H9 (cell line): ENCODE data around the gene HES1. TPM values are rescaled to one million over a fixed set of nuclear protein-coding genes. Genes with fewer than 3 reads are reported as not detected.

Experiments
- DNase-seq: peaks from one replicate; pipeline ENCODE4 v3.0.0-alpha.2; 2017
- H2AFZ ChIP-seq: one replicate; pipeline ENCODE4 v1.6.1; 2013; ENCODE audit warnings: mild to moderate bottlenecking, low read length, control low read depth, moderate library complexity
- H2AK5ac ChIP-seq: 2 replicates; pipeline ENCODE4 v1.6.1; 2013; ENCODE audit warnings: low read length, control low read depth, mixed read lengths; ENCODE audit not compliant: insufficient read length
- H2BK120ac ChIP-seq: one replicate; pipeline ENCODE4 v1.6.1; 2013; ENCODE audit warnings: low read depth, mild to moderate bottlenecking, low read length, control low read depth, inconsistent platforms; ENCODE audit not compliant: poor library complexity, severe bottlenecking
- H2BK12ac ChIP-seq: 2 replicates; pipeline ENCODE4 v1.6.1; 2013; ENCODE audit warnings: low read length, control low read depth, mixed read lengths, low read depth; ENCODE audit not compliant: insufficient read length
- H2BK15ac ChIP-seq: 2 replicates; pipeline ENCODE4 v1.6.1; 2013; ENCODE audit warnings: low read depth, low read length, control low read depth
- H2BK20ac ChIP-seq: one replicate; pipeline ENCODE4 v1.6.1; 2013; ENCODE audit warnings: low read depth, mild to moderate bottlenecking, low read length, control low read depth, inconsistent platforms; ENCODE audit not compliant: poor library complexity, severe bottlenecking
- H2BK5ac ChIP-seq: 2 replicates; pipeline ENCODE4 v1.6.1; 2013; ENCODE audit warnings: low read length, control low read depth, mixed read lengths; ENCODE audit not compliant: insufficient read length
- H3K14ac ChIP-seq: 2 replicates; pipeline ENCODE4 v1.6.1; 2013; ENCODE audit warnings: low read length, control low read depth; ENCODE audit not compliant: insufficient read depth
- H3K18ac ChIP-seq: 2 replicates; pipeline ENCODE4 v1.6.1; 2013; ENCODE audit warnings: low read depth, mild to moderate bottlenecking, mixed read lengths, low read length, control low read depth; ENCODE audit not compliant: insufficient read length
- H3K23ac ChIP-seq: 2 replicates; pipeline ENCODE4 v1.6.1; 2013; ENCODE audit warnings: low read length, control low read depth, mixed read lengths, low read depth; ENCODE audit not compliant: insufficient read length
- H3K23me2 ChIP-seq: 2 replicates; pipeline ENCODE4 v1.6.1; 2013; ENCODE audit warnings: low read depth, mild to moderate bottlenecking, mixed read lengths, low read length, control low read depth; ENCODE audit not compliant: insufficient read length, poor library complexity, severe bottlenecking
- H3K27ac ChIP-seq: 2 replicates; pipeline ENCODE4 v1.5.1; 2013; ENCODE audit warnings: low read length, control low read depth, mixed read lengths, low read depth; ENCODE audit not compliant: insufficient read length
- H3K27me3 ChIP-seq: 2 replicates; pipeline ENCODE4 v1.6.1; 2013; ENCODE audit warnings: low read length, control low read depth, inconsistent platforms; ENCODE audit not compliant: insufficient read depth
- H3K4ac ChIP-seq: 2 replicates; pipeline ENCODE4 v1.6.1; 2013; ENCODE audit warnings: low read depth, mild to moderate bottlenecking, control low read depth, inconsistent platforms, low read length, moderate library complexity
- H3K4me1 ChIP-seq: 2 replicates; pipeline ENCODE4 v1.6.1; 2013; ENCODE audit warnings: low read length, control low read depth, inconsistent platforms; ENCODE audit not compliant: insufficient read depth
- H3K4me2 ChIP-seq: 2 replicates; pipeline ENCODE4 v1.6.1; 2013; ENCODE audit warnings: low read length, control low read depth, mixed read lengths; ENCODE audit not compliant: insufficient read length, insufficient read depth
- H3K56ac ChIP-seq: 2 replicates; pipeline ENCODE4 v1.6.1; 2013; ENCODE audit warnings: low read depth, mild to moderate bottlenecking, mixed read lengths, low read length, control low read depth; ENCODE audit not compliant: insufficient read length
- H3K79me1 ChIP-seq: 2 replicates; pipeline ENCODE4 v1.6.1; 2013; ENCODE audit warnings: low read depth, mild to moderate bottlenecking, moderate library complexity, low read length, control low read depth, inconsistent platforms; ENCODE audit not compliant: insufficient read depth, poor library complexity, severe bottlenecking
- H3K79me2 ChIP-seq: 2 replicates; pipeline ENCODE4 v1.6.1; 2013; ENCODE audit warnings: low read length, control low read depth, inconsistent platforms; ENCODE audit not compliant: insufficient read depth
- H3K9ac ChIP-seq: 2 replicates; pipeline ENCODE4 v1.6.1; 2013; ENCODE audit warnings: low read length, control low read depth, mixed read lengths; ENCODE audit not compliant: insufficient read length; ENCODE audit errors: extremely low read depth
- H3K9me3 ChIP-seq: one replicate; pipeline ENCODE4 v1.6.1; 2013; ENCODE audit warnings: low read depth, low read length, inconsistent platforms; ENCODE audit not compliant: control insufficient read depth
- H3T11ph ChIP-seq: one replicate; pipeline ENCODE4 v1.6.1; 2013; ENCODE audit warnings: mild to moderate bottlenecking, low read length, control low read depth, inconsistent platforms
- H4K20me1 ChIP-seq: one replicate; pipeline ENCODE4 v1.6.1; 2013; ENCODE audit not compliant: control insufficient read depth, insufficient read length, insufficient read depth
- H4K5ac ChIP-seq: 2 replicates; pipeline ENCODE4 v1.6.1; 2013; ENCODE audit warnings: low read depth, mild to moderate bottlenecking, mixed read lengths, low read length, control low read depth; ENCODE audit not compliant: insufficient read length
- H4K8ac ChIP-seq: replicated peaks from 2 replicates; pipeline ENCODE4 v1.6.1; 2013; ENCODE audit warnings: low read length, control low read depth, mixed read lengths, low read depth; ENCODE audit not compliant: insufficient read length
- H4K91ac ChIP-seq: 2 replicates; pipeline ENCODE4 v1.6.1; 2013; ENCODE audit warnings: low read depth, mild to moderate bottlenecking, moderate library complexity, mixed read lengths, low read length, control low read depth; ENCODE audit not compliant: insufficient read length
- H3K27ac Mint-ChIP-seq, 3 experiments: 2 replicates in 2 of 3; 3 replicates in 1 of 3; pipeline ENCODE4 v1.8.0; 2020 to 2021; ENCODE audit warnings: mixed read lengths in 3 of 3, mild to moderate bottlenecking in 1 of 3, moderate library complexity in 1 of 3
- H3K27me3 Mint-ChIP-seq: 2 replicates; pipeline ENCODE4 v1.8.0; 2021; ENCODE audit warnings: low read depth, mild to moderate bottlenecking, moderate library complexity, mixed read lengths
- H3K36me3 Mint-ChIP-seq, 3 experiments: 2 replicates in 2 of 3; 3 replicates in 1 of 3; pipeline ENCODE4 v1.8.0; 2020 to 2021; ENCODE audit warnings: low read depth in 3 of 3, mixed read lengths in 3 of 3; ENCODE audit not compliant: insufficient read depth in 1 of 3
- H3K4me1 Mint-ChIP-seq, 2 experiments: 2 replicates each; pipeline ENCODE4 v1.8.0; 2020; ENCODE audit warnings: mixed read lengths in 2 of 2
- H3K4me3 Mint-ChIP-seq, 2 experiments: 2 replicates in 1 of 2; 3 replicates in 1 of 2; pipeline ENCODE4 v1.8.0; 2020 to 2021; ENCODE audit warnings: mild to moderate bottlenecking in 2 of 2, mixed read lengths in 2 of 2, moderate library complexity in 1 of 2
- H3K9me3 Mint-ChIP-seq, 2 experiments: 2 replicates in 1 of 2; 3 replicates in 1 of 2; pipeline ENCODE4 v1.8.0; 2020; ENCODE audit warnings: mild to moderate bottlenecking in 2 of 2, mixed read lengths in 2 of 2, moderate library complexity in 1 of 2
- CTCF ChIP-seq: fragments of 200-600 bp; sonication (generic); conservative IDR thresholded peaks from 3 replicates; pipeline ENCODE4 v1.8.0; 2021; ENCODE audit warnings: antibody characterized with exemption, mild to moderate bottlenecking
- WGBS: extraction: QIAGEN DNeasy Blood & Tissue Kit; methylation state at CpG from one replicate; pipeline ENCODE4 v1.1.7; 2013; ENCODE audit warnings: missing lambda C conversion rate, low lambda C conversion rate, mixed read lengths; ENCODE audit not compliant: insufficient read length; ENCODE audit errors: extremely low coverage; 5-methylcytosine and 5-hydroxymethylcytosine counted together
- total RNA-seq: library from RNA; stranded (reverse); gene quantifications from 2 replicates; pipeline ENCODE4 v1.2.1, GENCODE V29; 2021

The HES1 gene
- total RNA-seq, 1 experiment from 2014 or later: 23.2 TPM

- no peak overlapping the region for H3K4me3 Mint-ChIP-seq
- no peaks in the 10 kb centered on the region for H3K9me3 ChIP-seq
- no peak overlapping the region for H2BK120ac ChIP-seq
- no peak overlapping the region for H2AK5ac ChIP-seq
- H3K79me1 ChIP-seq: no peaks in the 10 kb centered on the region
- no peak overlapping the region for H3K23ac ChIP-seq
- no peak overlapping the region for H3K27ac ChIP-seq
- peaks cover 11% of the 10 kb centered on the region; the same call in 1 of the 2 replicates for H3K27me3 Mint-ChIP-seq
- no peak overlapping the region for H2BK12ac ChIP-seq
- H3K56ac ChIP-seq: no peak overlapping the region
- H4K5ac ChIP-seq: no peak overlapping the region
- H3K18ac ChIP-seq: no peak overlapping the region
- no peak overlapping the region for H2AFZ ChIP-seq
- H4K8ac ChIP-seq: no peak overlapping the region
- TF ChIP-seq CTCF: no peak
- H3K4me1 Mint-ChIP-seq: peaks cover 18 to 29% of the 10 kb centered on the region in 2 experiments
- no peak overlapping the region for H2BK15ac ChIP-seq
- DNase-seq: no peak
- no peak overlapping the region for H2BK20ac ChIP-seq
- no peak overlapping the region for H3K4me2 ChIP-seq
- no peak overlapping the region for H4K91ac ChIP-seq
- no peaks in the 10 kb centered on the region for H3K79me2 ChIP-seq
- no peaks in the 10 kb centered on the region for H3K23me2 ChIP-seq
- H3K4me1 ChIP-seq: peaks cover 2% of the 10 kb centered on the region; the same call in 1 of the 2 replicates
- H3K14ac ChIP-seq: no peak overlapping the region
- no peaks in the 10 kb centered on the region; a peak in 1 of 7 replicates for H3K36me3 Mint-ChIP-seq
- no peak overlapping the region for H3K4ac ChIP-seq
- no peaks in the 10 kb centered on the region for H3K27me3 ChIP-seq
- H3K27ac Mint-ChIP-seq: no peak overlapping the region
- WGBS: no CpG with 5 or more reads among the region's 9 CpGs
- no peak overlapping the region for H2BK5ac ChIP-seq
- H4K20me1 ChIP-seq: no peaks in the 10 kb centered on the region
- no peak overlapping the region for H3T11ph ChIP-seq
- no peak overlapping the region for H3K9ac ChIP-seq
- no peaks in the 10 kb centered on the region for H3K9me3 Mint-ChIP-seq
Observed at GRCh38 chr3:194112120-194113106, 23.5 kb upstream of the HES1 start.
